H9 (cell line): Measurements from ENCODE around the gene DCAF10. TPM values are rescaled to one million over a fixed set of nuclear protein-coding genes. Genes with fewer than 3 reads are reported as not detected.

ENCODE experiments used
- DNase-seq: peaks from one replicate; pipeline ENCODE4 v3.0.0-alpha.2; 2017
- H2AFZ ChIP-seq: one replicate; pipeline ENCODE4 v1.6.1; 2013; ENCODE audit warnings: mild to moderate bottlenecking, low read length, control low read depth, moderate library complexity
- H2AK5ac ChIP-seq: 2 replicates; pipeline ENCODE4 v1.6.1; 2013; ENCODE audit warnings: low read length, control low read depth, mixed read lengths; ENCODE audit not compliant: insufficient read length
- H2BK120ac ChIP-seq: one replicate; pipeline ENCODE4 v1.6.1; 2013; ENCODE audit warnings: low read depth, mild to moderate bottlenecking, low read length, control low read depth, inconsistent platforms; ENCODE audit not compliant: poor library complexity, severe bottlenecking
- H2BK12ac ChIP-seq: 2 replicates; pipeline ENCODE4 v1.6.1; 2013; ENCODE audit warnings: low read length, control low read depth, mixed read lengths, low read depth; ENCODE audit not compliant: insufficient read length
- H2BK15ac ChIP-seq: 2 replicates; pipeline ENCODE4 v1.6.1; 2013; ENCODE audit warnings: low read depth, low read length, control low read depth
- H2BK20ac ChIP-seq: one replicate; pipeline ENCODE4 v1.6.1; 2013; ENCODE audit warnings: low read depth, mild to moderate bottlenecking, low read length, control low read depth, inconsistent platforms; ENCODE audit not compliant: poor library complexity, severe bottlenecking
- H2BK5ac ChIP-seq: 2 replicates; pipeline ENCODE4 v1.6.1; 2013; ENCODE audit warnings: low read length, control low read depth, mixed read lengths; ENCODE audit not compliant: insufficient read length
- H3K14ac ChIP-seq: 2 replicates; pipeline ENCODE4 v1.6.1; 2013; ENCODE audit warnings: low read length, control low read depth; ENCODE audit not compliant: insufficient read depth
- H3K18ac ChIP-seq: 2 replicates; pipeline ENCODE4 v1.6.1; 2013; ENCODE audit warnings: low read depth, mild to moderate bottlenecking, mixed read lengths, low read length, control low read depth; ENCODE audit not compliant: insufficient read length
- H3K23ac ChIP-seq: 2 replicates; pipeline ENCODE4 v1.6.1; 2013; ENCODE audit warnings: low read length, control low read depth, mixed read lengths, low read depth; ENCODE audit not compliant: insufficient read length
- H3K23me2 ChIP-seq: 2 replicates; pipeline ENCODE4 v1.6.1; 2013; ENCODE audit warnings: low read depth, mild to moderate bottlenecking, mixed read lengths, low read length, control low read depth; ENCODE audit not compliant: insufficient read length, poor library complexity, severe bottlenecking
- H3K27ac ChIP-seq: 2 replicates; pipeline ENCODE4 v1.5.1; 2013; ENCODE audit warnings: low read length, control low read depth, mixed read lengths, low read depth; ENCODE audit not compliant: insufficient read length
- H3K27me3 ChIP-seq: 2 replicates; pipeline ENCODE4 v1.6.1; 2013; ENCODE audit warnings: low read length, control low read depth, inconsistent platforms; ENCODE audit not compliant: insufficient read depth
- H3K4ac ChIP-seq: 2 replicates; pipeline ENCODE4 v1.6.1; 2013; ENCODE audit warnings: low read depth, mild to moderate bottlenecking, control low read depth, inconsistent platforms, low read length, moderate library complexity
- H3K4me1 ChIP-seq: 2 replicates; pipeline ENCODE4 v1.6.1; 2013; ENCODE audit warnings: low read length, control low read depth, inconsistent platforms; ENCODE audit not compliant: insufficient read depth
- H3K4me2 ChIP-seq: 2 replicates; pipeline ENCODE4 v1.6.1; 2013; ENCODE audit warnings: low read length, control low read depth, mixed read lengths; ENCODE audit not compliant: insufficient read length, insufficient read depth
- H3K56ac ChIP-seq: 2 replicates; pipeline ENCODE4 v1.6.1; 2013; ENCODE audit warnings: low read depth, mild to moderate bottlenecking, mixed read lengths, low read length, control low read depth; ENCODE audit not compliant: insufficient read length
- H3K79me1 ChIP-seq: 2 replicates; pipeline ENCODE4 v1.6.1; 2013; ENCODE audit warnings: low read depth, mild to moderate bottlenecking, moderate library complexity, low read length, control low read depth, inconsistent platforms; ENCODE audit not compliant: insufficient read depth, poor library complexity, severe bottlenecking
- H3K79me2 ChIP-seq: 2 replicates; pipeline ENCODE4 v1.6.1; 2013; ENCODE audit warnings: low read length, control low read depth, inconsistent platforms; ENCODE audit not compliant: insufficient read depth
- H3K9ac ChIP-seq: 2 replicates; pipeline ENCODE4 v1.6.1; 2013; ENCODE audit warnings: low read length, control low read depth, mixed read lengths; ENCODE audit not compliant: insufficient read length; ENCODE audit errors: extremely low read depth
- H3K9me3 ChIP-seq: one replicate; pipeline ENCODE4 v1.6.1; 2013; ENCODE audit warnings: low read depth, low read length, inconsistent platforms; ENCODE audit not compliant: control insufficient read depth
- H3T11ph ChIP-seq: one replicate; pipeline ENCODE4 v1.6.1; 2013; ENCODE audit warnings: mild to moderate bottlenecking, low read length, control low read depth, inconsistent platforms
- H4K20me1 ChIP-seq: one replicate; pipeline ENCODE4 v1.6.1; 2013; ENCODE audit not compliant: control insufficient read depth, insufficient read length, insufficient read depth
- H4K5ac ChIP-seq: 2 replicates; pipeline ENCODE4 v1.6.1; 2013; ENCODE audit warnings: low read depth, mild to moderate bottlenecking, mixed read lengths, low read length, control low read depth; ENCODE audit not compliant: insufficient read length
- H4K8ac ChIP-seq: replicated peaks from 2 replicates; pipeline ENCODE4 v1.6.1; 2013; ENCODE audit warnings: low read length, control low read depth, mixed read lengths, low read depth; ENCODE audit not compliant: insufficient read length
- H4K91ac ChIP-seq: 2 replicates; pipeline ENCODE4 v1.6.1; 2013; ENCODE audit warnings: low read depth, mild to moderate bottlenecking, moderate library complexity, mixed read lengths, low read length, control low read depth; ENCODE audit not compliant: insufficient read length
- H3K27ac Mint-ChIP-seq, 3 experiments: 2 replicates in 2 of 3; 3 replicates in 1 of 3; pipeline ENCODE4 v1.8.0; 2020 to 2021; ENCODE audit warnings: mixed read lengths in 3 of 3, mild to moderate bottlenecking in 1 of 3, moderate library complexity in 1 of 3
- H3K27me3 Mint-ChIP-seq: 2 replicates; pipeline ENCODE4 v1.8.0; 2021; ENCODE audit warnings: low read depth, mild to moderate bottlenecking, moderate library complexity, mixed read lengths
- H3K36me3 Mint-ChIP-seq, 3 experiments: 2 replicates in 2 of 3; 3 replicates in 1 of 3; pipeline ENCODE4 v1.8.0; 2020 to 2021; ENCODE audit warnings: low read depth in 3 of 3, mixed read lengths in 3 of 3; ENCODE audit not compliant: insufficient read depth in 1 of 3
- H3K4me1 Mint-ChIP-seq, 2 experiments: 2 replicates each; pipeline ENCODE4 v1.8.0; 2020; ENCODE audit warnings: mixed read lengths in 2 of 2
- H3K4me3 Mint-ChIP-seq, 2 experiments: 2 replicates in 1 of 2; 3 replicates in 1 of 2; pipeline ENCODE4 v1.8.0; 2020 to 2021; ENCODE audit warnings: mild to moderate bottlenecking in 2 of 2, mixed read lengths in 2 of 2, moderate library complexity in 1 of 2
- H3K9me3 Mint-ChIP-seq, 2 experiments: 2 replicates in 1 of 2; 3 replicates in 1 of 2; pipeline ENCODE4 v1.8.0; 2020; ENCODE audit warnings: mild to moderate bottlenecking in 2 of 2, mixed read lengths in 2 of 2, moderate library complexity in 1 of 2
- WGBS: extraction: QIAGEN DNeasy Blood & Tissue Kit; methylation state at CpG from one replicate; pipeline ENCODE4 v1.1.7; 2013; ENCODE audit warnings: missing lambda C conversion rate, low lambda C conversion rate, mixed read lengths; ENCODE audit not compliant: insufficient read length; ENCODE audit errors: extremely low coverage; 5-methylcytosine and 5-hydroxymethylcytosine counted together
- total RNA-seq: library from RNA; stranded (reverse); gene quantifications from 2 replicates; pipeline ENCODE4 v1.2.1, GENCODE V29; 2021
- TF ChIP-seq, protein P1 (sequence below): fragments of 200-600 bp; sonication (generic); conservative IDR thresholded peaks from 3 replicates; pipeline ENCODE4 v1.8.0; 2021; ENCODE audit warnings: antibody characterized with exemption, mild to moderate bottlenecking

DCAF10 gene
- total RNA-seq, 1 experiment from 2014 or later: 13.4 TPM

DNA sequence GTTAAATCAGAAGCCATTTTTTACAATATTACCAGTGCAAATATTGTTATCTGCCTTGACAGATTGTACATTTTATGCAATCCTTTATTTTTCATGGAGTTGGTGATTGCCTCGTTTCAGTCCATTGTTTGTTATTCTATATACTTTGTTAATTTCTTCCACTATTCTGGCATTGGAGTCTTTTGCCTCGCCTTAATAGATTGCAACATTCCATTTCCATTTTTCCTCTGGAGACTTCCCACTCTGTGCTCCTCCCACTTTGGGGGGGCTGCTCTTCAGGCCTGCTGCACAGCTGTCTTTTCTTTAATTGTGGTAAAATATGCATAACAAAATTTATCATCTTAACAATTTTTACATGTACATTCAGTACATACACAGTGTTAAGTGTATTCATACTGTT is 4.4 kb upstream of the DCAF10 start:
- TF ChIP-seq, protein P1, sequence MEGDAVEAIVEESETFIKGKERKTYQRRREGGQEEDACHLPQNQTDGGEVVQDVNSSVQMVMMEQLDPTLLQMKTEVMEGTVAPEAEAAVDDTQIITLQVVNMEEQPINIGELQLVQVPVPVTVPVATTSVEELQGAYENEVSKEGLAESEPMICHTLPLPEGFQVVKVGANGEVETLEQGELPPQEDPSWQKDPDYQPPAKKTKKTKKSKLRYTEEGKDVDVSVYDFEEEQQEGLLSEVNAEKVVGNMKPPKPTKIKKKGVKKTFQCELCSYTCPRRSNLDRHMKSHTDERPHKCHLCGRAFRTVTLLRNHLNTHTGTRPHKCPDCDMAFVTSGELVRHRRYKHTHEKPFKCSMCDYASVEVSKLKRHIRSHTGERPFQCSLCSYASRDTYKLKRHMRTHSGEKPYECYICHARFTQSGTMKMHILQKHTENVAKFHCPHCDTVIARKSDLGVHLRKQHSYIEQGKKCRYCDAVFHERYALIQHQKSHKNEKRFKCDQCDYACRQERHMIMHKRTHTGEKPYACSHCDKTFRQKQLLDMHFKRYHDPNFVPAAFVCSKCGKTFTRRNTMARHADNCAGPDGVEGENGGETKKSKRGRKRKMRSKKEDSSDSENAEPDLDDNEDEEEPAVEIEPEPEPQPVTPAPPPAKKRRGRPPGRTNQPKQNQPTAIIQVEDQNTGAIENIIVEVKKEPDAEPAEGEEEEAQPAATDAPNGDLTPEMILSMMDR: no peak
- no peak overlapping the region for H3K56ac ChIP-seq
- H2BK15ac ChIP-seq: no peak overlapping the region
- H3K36me3 Mint-ChIP-seq: no peaks in the 10 kb centered on the region; a peak in 1 of 7 replicates
- no peaks in the 10 kb centered on the region for H4K20me1 ChIP-seq
- no peak overlapping the region for H2BK120ac ChIP-seq
- H3K27me3 ChIP-seq: no peaks in the 10 kb centered on the region
- H3K9ac ChIP-seq: no peak overlapping the region
- no peak overlapping the region for H3K4ac ChIP-seq
- WGBS: no CpG with 5 or more reads among the region's 2 CpGs
- no peak overlapping the region for H2BK20ac ChIP-seq
- no peaks in the 10 kb centered on the region for H3K79me1 ChIP-seq
- no peaks in the 10 kb centered on the region for H3K79me2 ChIP-seq
- no peak for DNase-seq
- peaks cover 6% of the 10 kb centered on the region for H3K23me2 ChIP-seq
- no peak overlapping the region for H3K27ac Mint-ChIP-seq
- no peak overlapping the region for H3T11ph ChIP-seq
- H4K8ac ChIP-seq: no peak overlapping the region
- H3K4me3 Mint-ChIP-seq: no peak overlapping the region
- no peaks in the 10 kb centered on the region for H3K4me1 ChIP-seq
- H4K5ac ChIP-seq: no peak overlapping the region
- no peaks in the 10 kb centered on the region for H3K9me3 Mint-ChIP-seq
- H4K91ac ChIP-seq: no peak overlapping the region
- peaks cover 24% of the 10 kb centered on the region for H3K27me3 Mint-ChIP-seq
- H3K23ac ChIP-seq: no peak overlapping the region
- no peak overlapping the region for H2BK12ac ChIP-seq
- no peaks in the 10 kb centered on the region for H3K9me3 ChIP-seq
- H3K4me1 Mint-ChIP-seq: peaks cover 9 to 14% of the 10 kb centered on the region in 2 experiments
- no peak overlapping the region for H3K27ac ChIP-seq
- H3K14ac ChIP-seq: no peak overlapping the region
- H2BK5ac ChIP-seq: no peak overlapping the region
- no peak overlapping the region for H2AK5ac ChIP-seq
- no peak overlapping the region for H3K18ac ChIP-seq
- H3K4me2 ChIP-seq: no peak overlapping the region
- H2AFZ ChIP-seq: no peak overlapping the region
